Spinal cord (tissue), 10 donors: ENCODE measurements around the gene NANOS1. TPM values are rescaled to one million over a fixed set of nuclear protein-coding genes. Genes with fewer than 3 reads are reported as not detected.

Experiments
- DNase-seq, 6 donors: peaks; one replicate each; pipeline versions ENCODE4 v3.0.0 to v3.0.0-alpha.2; 2013 to 2015; ENCODE audit warnings: low spot score in 6 of 6, low read depth in 4 of 6
- H3K27ac ChIP-seq: one replicate; pipeline ENCODE4 v1.5.1; 2013; ENCODE audit warnings: low read depth, low read length, control low read depth
- H3K27me3 ChIP-seq: one replicate; pipeline ENCODE4 v1.6.1; 2013; ENCODE audit warnings: low read length; ENCODE audit not compliant: control insufficient read depth, insufficient read depth
- H3K36me3 ChIP-seq: one replicate; pipeline ENCODE4 v1.6.1; 2013; ENCODE audit warnings: low read length; ENCODE audit not compliant: control insufficient read depth, insufficient read depth
- H3K4me1 ChIP-seq: one replicate; pipeline ENCODE4 v1.6.1; 2013; ENCODE audit warnings: low read length; ENCODE audit not compliant: control insufficient read depth, insufficient read depth
- H3K4me3 ChIP-seq: one replicate; pipeline ENCODE4 v1.5.1; 2013; ENCODE audit warnings: low read depth, low read length, control low read depth
- H3K9me3 ChIP-seq: one replicate; pipeline ENCODE4 v1.6.1; 2013; ENCODE audit warnings: low read length; ENCODE audit not compliant: control insufficient read depth, insufficient read depth
- WGBS: methylation state at CpG from one replicate; pipeline ENCODE4 v1.1.5; 2013; ENCODE audit warnings: missing lambda C conversion rate; ENCODE audit not compliant: insufficient coverage; 5-methylcytosine and 5-hydroxymethylcytosine counted together
- polyA plus RNA-seq, 2 donors: library from polyadenylated mRNA; unstranded; fragments of 120-200 nt; gene quantifications; one replicate each; pipeline ENCODE4 v1.2.1, GENCODE V29; 2013; ENCODE audit not compliant: insufficient read length in 2 of 2
- total RNA-seq, 2 donors: library from RNA; depleted of rRNA in 1 of 2; stranded (reverse); fragments of 120-200 nt in 1 of 2; fragments of >200 nt in 1 of 2; gene quantifications; one replicate each; pipeline versions ENCODE4 v1.2.3 to v1.2.4, GENCODE V29; 2013 to 2014
- donor health status: healthy.

The NANOS1 gene
- total and polyA plus RNA-seq, 4 donors = 6.3 to 24.3 (median 14.9) TPM

GRCh38 chr10:119005362-119006043 lies 24.0 kb upstream of the NANOS1 start:
- Histone ChIP-seq H3K9me3 (no peaks in the 10 kb centered on the region), H3K27me3 (no peaks in the 10 kb centered on the region), H3K4me3 (no peak overlapping the region), H3K36me3 (no peaks in the 10 kb centered on the region), H3K4me1 (peaks cover 10% of the 10 kb centered on the region), H3K27ac (no peak overlapping the region)
- WGBS = 84% methylated on average over 4 of the region's 9 CpGs
- DNase-seq = no peak

GRCh38 chr10:119006451-119007210 lies 22.9 kb upstream of the NANOS1 start:
- peak overlapping the region; percentile 15 for H3K27ac ChIP-seq
- H3K36me3 ChIP-seq = no peaks in the 10 kb centered on the region
- peak in 2 of 6 donors; percentile 25 to 82 for DNase-seq
- peaks cover 2% of the 10 kb centered on the region for H3K4me1 ChIP-seq
- H3K4me3 ChIP-seq = no peak overlapping the region
- no peaks in the 10 kb centered on the region for H3K27me3 ChIP-seq
- no peaks in the 10 kb centered on the region for H3K9me3 ChIP-seq
- WGBS = 68% methylated on average over 7 of the region's 9 CpGs

- WGBS = no CpG with 5 or more reads among the region's 4 CpGs
- Histone ChIP-seq H3K9me3 (no peaks in the 10 kb centered on the region), H3K4me3 (no peak overlapping the region), H3K36me3 (no peaks in the 10 kb centered on the region), H3K4me1 (peaks cover 2% of the 10 kb centered on the region), H3K27me3 (no peaks in the 10 kb centered on the region), H3K27ac (no peak overlapping the region)
- no peak for DNase-seq
Measured at GRCh38 chr10:119007211-119007574, 22.3 kb upstream of the NANOS1 start.

- no peak overlapping the region for H3K4me3 ChIP-seq
- DNase-seq = no peak
- peaks cover 17% of the 10 kb centered on the region for H3K4me1 ChIP-seq
- no peaks in the 10 kb centered on the region for H3K9me3 ChIP-seq
- no peak overlapping the region for H3K27ac ChIP-seq
- H3K27me3 ChIP-seq = no peaks in the 10 kb centered on the region
- 83% methylated on average over 1 of the region's 2 CpGs for WGBS
- no peaks in the 10 kb centered on the region for H3K36me3 ChIP-seq
Measured at GRCh38 chr10:119020627-119020946, 8.9 kb upstream of the NANOS1 start.

GRCh38 chr10:119022846-119023552 lies 6.5 kb upstream of the NANOS1 start:
- no peaks in the 10 kb centered on the region for H3K27me3 ChIP-seq
- WGBS = 30% methylated on average over 4 of the region's 8 CpGs
- no peaks in the 10 kb centered on the region for H3K9me3 ChIP-seq
- H3K36me3 ChIP-seq = no peaks in the 10 kb centered on the region
- DNase-seq = no peak
- H3K4me3 ChIP-seq = no peak overlapping the region
- peaks cover 34% of the 10 kb centered on the region for H3K4me1 ChIP-seq
- H3K27ac ChIP-seq = no peak overlapping the region

- no peak overlapping the region for H3K27ac ChIP-seq
- no peak overlapping the region for H3K4me3 ChIP-seq
- H3K36me3 ChIP-seq = no peaks in the 10 kb centered on the region
- peaks cover 34% of the 10 kb centered on the region for H3K4me1 ChIP-seq
- no peaks in the 10 kb centered on the region for H3K27me3 ChIP-seq
- H3K9me3 ChIP-seq = no peaks in the 10 kb centered on the region
- DNase-seq = no peak
- 70% methylated on average over 7 of the region's 8 CpGs for WGBS
Measured at GRCh38 chr10:119023553-119023868, 6.0 kb upstream of the NANOS1 start.

GRCh38 chr10:119024882-119025281 lies 4.6 kb upstream of the NANOS1 start:
- no peaks in the 10 kb centered on the region for H3K9me3 ChIP-seq
- 61% methylated on average over 4 of the region's 6 CpGs for WGBS
- no peaks in the 10 kb centered on the region for H3K36me3 ChIP-seq
- H3K4me1 ChIP-seq = peaks cover 41% of the 10 kb centered on the region
- H3K27me3 ChIP-seq = no peaks in the 10 kb centered on the region
- DNase-seq = no peak
- no peak overlapping the region for H3K4me3 ChIP-seq
- no peak overlapping the region for H3K27ac ChIP-seq

- Histone ChIP-seq H3K36me3 (no peaks in the 10 kb centered on the region), H3K4me1 (peaks cover 41% of the 10 kb centered on the region), H3K27ac (no peak overlapping the region), H3K27me3 (no peaks in the 10 kb centered on the region), H3K9me3 (no peaks in the 10 kb centered on the region), H3K4me3 (no peak overlapping the region)
- 52% methylated on average over 6 of the region's 7 CpGs for WGBS
- DNase-seq = peak in 3 of 6 donors; percentile 28 to 82 (median 54)
Measured at GRCh38 chr10:119025336-119025735, 4.2 kb upstream of the NANOS1 start.

- Histone ChIP-seq H3K4me1 (peaks cover 41% of the 10 kb centered on the region), H3K27ac (peak overlapping the region; percentile 40)
- DNase-seq = peak in 3 of 6 donors; percentile 34 to 77 (median 43)
Measured at GRCh38 chr10:119025776-119026175, 3.7 kb upstream of the NANOS1 start.

More at GRCh38 chr10:119025776-119026175, 3.7 kb upstream of the NANOS1 start:
- Histone ChIP-seq H3K36me3 (no peaks in the 10 kb centered on the region), H3K9me3 (no peaks in the 10 kb centered on the region), H3K27me3 (no peaks in the 10 kb centered on the region), H3K4me3 (no peak overlapping the region)
- 48% methylated on average over 7 of the region's 7 CpGs for WGBS
